ENCODE results near the gene ADARB2. TPM values are rescaled to one million over a fixed set of nuclear protein-coding genes. Genes with fewer than 3 reads are reported as not detected.

The ADARB2 gene
- total RNA-seq, 1 donor from 2014 or later, result 0.11 TPM

- DNase-seq, result no peak
- Histone ChIP-seq H3K36me3 (no peaks in the 10 kb centered on the region), H3K27ac (replicated peaks) (no peak overlapping the region), H3K9me3 (replicated peaks) (no peaks in the 10 kb centered on the region), H3K4me1 (peaks cover 15% of the 10 kb centered on the region), H3K4me3 (peak overlapping the region; percentile 57), H3K27me3 (ENCODE audit: low read depth) (peaks cover 100% of the 10 kb centered on the region)
- intact Hi-C loops (cut with micrococcal nuclease), result no loop called here
- no peak for TF ChIP-seq CTCF (IDR thresholded peaks at IDR 0.05; ENCODE audit: borderline replicate concordance)
Measured at GRCh38 chr10:1736144-1736971, 967 bp downstream of the ADARB2 start.

- intact Hi-C loops (cut with micrococcal nuclease), result no loop called here
- no peaks in the 10 kb centered on the region for H3K36me3 ChIP-seq
- no peak overlapping the region for H3K4me3 ChIP-seq
- no peak for DNase-seq
- no peak for TF ChIP-seq CTCF (IDR thresholded peaks at IDR 0.05; ENCODE audit: borderline replicate concordance)
- peaks cover 15% of the 10 kb centered on the region for H3K4me1 ChIP-seq
- no peak overlapping the region for H3K27ac ChIP-seq (replicated peaks)
- H3K27me3 ChIP-seq (ENCODE audit: low read depth), result peaks cover 100% of the 10 kb centered on the region
- H3K9me3 ChIP-seq (replicated peaks), result no peaks in the 10 kb centered on the region
Measured at GRCh38 chr10:1735562-1735961, 1.8 kb downstream of the ADARB2 start.

- H3K9me3 ChIP-seq (replicated peaks), result no peaks in the 10 kb centered on the region
- no peaks in the 10 kb centered on the region for H3K36me3 ChIP-seq
- no peak for DNase-seq
- intact Hi-C loops (cut with micrococcal nuclease), result no loop called here
- peaks cover 15% of the 10 kb centered on the region for H3K4me1 ChIP-seq
- H3K27me3 ChIP-seq (ENCODE audit: low read depth), result peaks cover 100% of the 10 kb centered on the region
- no peak for TF ChIP-seq CTCF (IDR thresholded peaks at IDR 0.05; ENCODE audit: borderline replicate concordance)
- no peak overlapping the region for H3K27ac ChIP-seq (replicated peaks)
- no peak overlapping the region for H3K4me3 ChIP-seq
Measured at GRCh38 chr10:1734288-1734687, 3.0 kb downstream of the ADARB2 start.

- H3K27me3 ChIP-seq (ENCODE audit: low read depth), result peaks cover 100% of the 10 kb centered on the region
- intact Hi-C loops (cut with micrococcal nuclease), result no loop called here
- no peak for TF ChIP-seq CTCF (IDR thresholded peaks at IDR 0.05; ENCODE audit: borderline replicate concordance)
Measured at GRCh38 chr10:1733720-1734119, 3.6 kb downstream of the ADARB2 start.

GRCh38 chr10:1732564-1732996 lies 4.7 kb downstream of the ADARB2 start:
- DNase-seq, result no peak
- no peak overlapping the region for H3K27ac ChIP-seq (replicated peaks)
- intact Hi-C loops (cut with micrococcal nuclease), result no loop called here
- H3K9me3 ChIP-seq (replicated peaks), result no peaks in the 10 kb centered on the region
- peaks cover 13% of the 10 kb centered on the region for H3K4me1 ChIP-seq
- no peak overlapping the region for H3K4me3 ChIP-seq
- H3K36me3 ChIP-seq, result no peaks in the 10 kb centered on the region
- no peak for TF ChIP-seq CTCF (IDR thresholded peaks at IDR 0.05; ENCODE audit: borderline replicate concordance)
- peaks cover 100% of the 10 kb centered on the region for H3K27me3 ChIP-seq (ENCODE audit: low read depth)

More at GRCh38 chr10:1733720-1734119, 3.6 kb downstream of the ADARB2 start:
- Histone ChIP-seq H3K4me1 (peaks cover 15% of the 10 kb centered on the region), H3K36me3 (no peaks in the 10 kb centered on the region), H3K9me3 (replicated peaks) (no peaks in the 10 kb centered on the region), H3K4me3 (no peak overlapping the region), H3K27ac (replicated peaks) (no peak overlapping the region)
- DNase-seq, result no peak

Data from left ventricle myocardium inferior (tissue), 1 donor.